DMS79 (cell line): ENCODE results near the gene OR2T1.
"Not testable (repeated sequence)": the region's sequence is repeated elsewhere in the genome, so short reads cannot be mapped to it uniquely, and the experiment has no call there.

Experiments used
- DNase-seq: peaks from one replicate; lab custom pipeline; 2025; lab: John Stamatoyannopoulos, UW

Gene OR2T1

GRCh38 chr1:248436303-248436702 lies 33.5 kb downstream of the OR2T1 start:
- DNase-seq: not testable (repeated sequence)

- DNase-seq: not testable (repeated sequence)
Measured at GRCh38 chr1:248438668-248439067, 35.8 kb downstream of the OR2T1 start.

GRCh38 chr1:248439283-248439682 lies 36.4 kb downstream of the OR2T1 start:
- not testable (repeated sequence) for DNase-seq

GRCh38 chr1:248442500-248443277 lies 39.8 kb downstream of the OR2T1 start:
- not testable (repeated sequence) for DNase-seq

- not testable (repeated sequence) for DNase-seq
Measured at GRCh38 chr1:248444603-248445002, 41.8 kb downstream of the OR2T1 start.

- not testable (repeated sequence) for DNase-seq
Measured at GRCh38 chr1:248445399-248445798, 42.6 kb downstream of the OR2T1 start, which contains the start of gene OR2T2. OR2T2 (plus strand) TSS chr1:248445637; CDS start chr1:248452798, 7,161 bp downstream.

- not testable (repeated sequence) for DNase-seq
Measured at GRCh38 chr1:248448409-248449074, 45.7 kb downstream of the OR2T1 start.

GRCh38 chr1:248449821-248450465 lies 47.1 kb downstream of the OR2T1 start:
- not testable (repeated sequence) for DNase-seq

- not testable (repeated sequence) for DNase-seq
Measured at GRCh38 chr1:248450466-248451145, 47.8 kb downstream of the OR2T1 start.

GRCh38 chr1:248453619-248454018 lies 50.8 kb downstream of the OR2T1 start:
- DNase-seq: not testable (repeated sequence)

GRCh38 chr1:248455045-248455444 lies 52.2 kb downstream of the OR2T1 start:
- not testable (repeated sequence) for DNase-seq

GRCh38 chr1:248456635-248457034 lies 53.8 kb downstream of the OR2T1 start:
- not testable (repeated sequence) for DNase-seq
